Fibroblast of the conjunctiva (primary cell): Measurements from ENCODE around the gene C2orf72.

Source experiments
- DNase-seq: peaks from one replicate; pipeline ENCODE4 v3.0.0-alpha.2; 2010; ENCODE audit warnings: low read depth

The C2orf72 gene

DNA sequence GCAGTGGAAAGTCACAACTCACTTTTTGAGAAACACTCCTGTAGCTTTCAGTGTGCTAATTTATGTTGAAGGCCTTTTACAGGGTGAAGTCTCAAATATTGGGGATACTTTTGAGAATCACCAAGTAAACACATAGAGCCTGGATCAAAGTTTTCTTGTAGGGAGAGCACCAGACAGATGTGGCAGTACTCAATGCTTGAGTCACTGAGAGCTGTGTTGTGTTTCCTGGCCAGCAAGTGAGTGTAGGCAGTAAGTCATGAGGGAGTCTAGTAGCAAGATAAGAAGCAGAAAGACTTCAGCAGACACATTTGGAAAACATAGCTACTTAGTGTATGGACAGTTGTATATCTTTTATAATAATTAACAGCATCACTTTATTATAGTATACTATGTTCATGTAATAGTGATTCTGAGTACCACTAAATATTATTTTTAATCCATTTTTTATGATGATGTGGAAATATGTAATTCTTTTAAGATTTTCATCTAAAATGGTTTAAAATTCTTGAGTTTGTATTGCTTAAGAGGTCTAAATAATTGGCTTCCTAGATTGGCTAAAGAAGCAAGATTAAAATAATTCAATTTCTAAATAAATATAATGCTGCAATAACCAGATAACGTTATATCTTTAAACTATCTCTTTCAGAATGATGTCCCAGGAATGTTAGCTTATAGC lies 32.2 kb downstream of the C2orf72 start:
- DNase-seq: no peak

DNA sequence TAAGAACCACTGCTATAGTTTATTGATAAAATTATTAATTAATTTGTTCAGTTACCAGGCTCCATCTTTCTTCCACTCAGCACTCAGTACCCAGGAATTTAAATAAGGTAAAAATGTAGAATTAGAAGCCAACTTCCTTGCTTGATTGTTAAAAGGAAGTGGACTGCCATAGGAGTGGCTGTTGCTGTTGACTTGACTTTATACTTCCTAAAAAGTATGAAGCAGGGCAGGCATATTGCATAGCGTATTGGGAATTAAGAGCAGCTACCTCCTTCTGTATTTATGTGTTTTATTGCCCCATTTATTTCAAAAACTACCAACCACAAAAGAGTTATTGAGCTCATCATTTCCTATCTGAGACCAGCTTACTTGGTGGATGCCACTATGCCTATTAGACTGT lies 47.2 kb downstream of the C2orf72 start:
- DNase-seq: no peak

DNA sequence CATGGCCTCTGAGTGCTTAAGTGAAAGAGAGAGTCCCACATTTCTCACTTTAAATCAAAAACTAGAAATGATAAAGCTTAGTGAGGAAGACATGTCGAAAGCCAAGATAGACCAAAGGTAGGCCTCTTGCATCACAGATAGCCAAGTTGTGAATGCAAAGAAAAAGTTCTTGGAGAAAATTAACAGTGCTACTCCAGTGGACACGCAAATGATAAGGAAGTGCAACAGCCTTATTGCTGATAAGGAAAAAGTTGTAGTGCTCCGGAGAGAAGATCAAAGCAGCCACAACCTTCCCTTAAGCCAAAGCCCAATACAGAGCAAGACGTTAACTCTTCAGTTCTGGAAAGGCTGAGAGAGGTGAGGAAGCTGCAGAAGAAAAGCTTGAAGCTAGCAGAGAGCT lies 51.4 kb downstream of the C2orf72 start:
- DNase-seq: no peak

DNA sequence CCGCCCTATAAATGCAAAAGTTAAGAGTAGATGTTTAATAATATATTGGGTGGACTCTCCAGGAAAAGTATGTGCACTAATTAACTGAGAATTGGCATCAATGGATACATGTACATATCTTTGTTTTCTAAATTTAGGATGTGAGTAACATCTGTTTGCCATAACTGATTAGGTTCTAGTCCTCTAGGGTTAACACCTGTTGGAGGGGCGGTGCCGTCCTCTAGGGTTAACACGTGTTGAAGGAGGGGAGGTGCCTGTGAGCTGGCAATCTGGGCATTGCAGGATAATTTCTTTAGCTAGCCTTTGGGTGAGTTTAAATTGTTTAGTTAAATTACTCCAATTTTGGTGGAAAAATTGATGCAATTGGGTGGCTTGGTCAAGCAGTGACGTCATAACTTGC lies 56.6 kb downstream of the C2orf72 start:
- no peak for DNase-seq

DNA sequence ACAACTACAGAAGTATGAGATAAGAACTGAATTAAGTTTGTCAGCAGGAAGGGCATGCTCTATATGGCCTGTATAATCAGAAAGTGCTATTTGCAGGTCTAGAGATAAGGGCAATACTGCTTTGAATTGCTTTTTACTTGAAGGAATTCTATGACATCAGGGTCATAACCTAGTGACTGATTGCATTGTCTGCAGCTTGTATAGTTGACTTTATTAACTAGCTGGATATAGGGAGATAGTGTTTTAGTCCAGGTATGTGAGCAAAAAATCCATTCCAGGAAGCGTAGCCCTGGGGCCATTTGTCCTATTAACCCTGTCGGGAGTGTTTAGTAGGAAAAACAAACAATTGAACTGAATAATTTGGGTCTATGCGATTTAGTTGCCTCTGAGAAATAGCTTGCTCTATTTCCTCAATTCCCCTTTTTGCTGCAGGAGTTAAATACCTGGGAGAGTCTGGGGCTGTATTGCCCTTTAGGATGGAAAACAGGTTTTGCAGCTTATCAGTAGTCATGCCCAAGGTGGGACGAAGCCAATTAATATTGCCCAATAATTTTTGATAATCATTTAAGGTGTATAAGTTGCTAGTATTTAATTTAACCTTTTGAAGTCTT lies 57.5 kb downstream of the C2orf72 start:
- no peak for DNase-seq
